HCT116 (cell line): ENCODE measurements around the gene DCLK3. TPM values are rescaled to one million over a fixed set of nuclear protein-coding genes. Genes with fewer than 3 reads are reported as not detected.

Experiments
- ATAC-seq: fragments of 200-7000 bp; cut with Tn5 transposase; 2 replicates; pipeline ENCODE4 v1.9.1; 2020; ENCODE audit warnings: mild to moderate bottlenecking, moderate library complexity
- BruUV-seq: library from RNA; stranded (reverse); fragments of 400-500 nt; replicated peaks from 2 replicates; lab custom pipeline; 2021; lab: Mats Ljungman, UMichigan
- CTCF ChIA-PET: fragments of 300-600 bp; sonication (Branson Sonifier 250); formaldehyde crosslinking; loops from one replicate; lab custom pipeline; 2021; ENCODE audit warnings: antibody characterized with exemption; lab: Charles Lee
- POLR2A ChIA-PET: fragments of 300-600, 350-600 bp; sonication (Branson Sonifier 250); formaldehyde crosslinking; loops from one replicate; lab custom pipeline; 2021; ENCODE audit warnings: antibody characterized with exemption; lab: Charles Lee
- RAD21 ChIA-PET, 2 experiments: fragments of 300-600 bp; sonication (Branson Sonifier 250); formaldehyde crosslinking; loops; one replicate each; lab custom pipeline; 2023; ENCODE audit warnings: low total read pairs in 2 of 2; ENCODE audit not compliant: uncharacterized antibody in 2 of 2, unreplicated experiment in 2 of 2, low non-redundant PET in 1 of 2; lab: Charles Lee
- DNase-seq: peaks from one replicate; pipeline ENCODE4 v3.0.0-alpha.2; 2010; ENCODE audit warnings: low read depth, low spot score
- H2AFZ ChIP-seq: fragments of 200-600 bp; shearing (Covaris generic), sonication (generic); 2 replicates; pipeline ENCODE4 v1.6.1; 2017; ENCODE audit warnings: low read depth, mixed run types, mixed read lengths, antibody characterized with exemption, low read length; ENCODE audit not compliant: poor library complexity, severe bottlenecking
- H3K27ac ChIP-seq: 2 replicates; pipeline ENCODE4 v1.5.1; 2012; ENCODE audit warnings: low read depth, low read length
- H3K27me3 ChIP-seq: fragments of 200-600 bp; sonication (generic); 2 replicates; pipeline ENCODE4 v1.6.1; 2016; ENCODE audit warnings: mixed run types, low read length, mixed read lengths; ENCODE audit not compliant: insufficient read depth
- H3K36me3 ChIP-seq, 2 experiments: fragments of 200-500 bp in 1 of 2; fragments of 200-600 bp in 1 of 2; sonication (Bioruptor generic) in 1 of 2; sonication (generic) in 1 of 2; 2 replicates each; pipeline versions ENCODE4 v1.5.1 to v1.6.1; 2014 to 2016; ENCODE audit warnings: low read length in 2 of 2, inconsistent platforms in 1 of 2, mixed read lengths in 1 of 2, mixed run types in 1 of 2; ENCODE audit not compliant: insufficient read depth in 2 of 2, control insufficient read depth in 1 of 2
- H3K4me1 ChIP-seq, 2 experiments: fragments of 200-600 bp in 1 of 2; sonication (generic) in 1 of 2; 2 replicates each; pipeline versions ENCODE4 v1.5.1 to v1.6.1; 2012 to 2017; ENCODE audit warnings: low read length in 2 of 2, inconsistent platforms in 1 of 2, mild to moderate bottlenecking in 1 of 2, mixed read lengths in 1 of 2, mixed run types in 1 of 2, moderate library complexity in 1 of 2; ENCODE audit not compliant: insufficient read depth in 2 of 2, control insufficient read depth in 1 of 2
- H3K4me2 ChIP-seq: fragments of 200-600 bp; sonication (generic); 2 replicates; pipeline ENCODE4 v1.6.1; 2017; ENCODE audit warnings: mixed run types, low read length, mixed read lengths
- H3K4me3 ChIP-seq, 2 experiments: fragments of 200-600 bp in 1 of 2; sonication (generic) in 1 of 2; replicated peaks in 1 of 2; 2 replicates each; pipeline ENCODE4 v1.5.1; 2011 to 2016; ENCODE audit warnings: low read length in 2 of 2, control low read depth in 1 of 2, low read depth in 1 of 2, mild to moderate bottlenecking in 1 of 2, mixed read lengths in 1 of 2, mixed run types in 1 of 2
- H3K79me2 ChIP-seq: fragments of 200-600 bp; sonication (generic); 2 replicates; pipeline ENCODE4 v1.6.1; 2017; ENCODE audit warnings: mild to moderate bottlenecking, mixed run types, low read length, moderate library complexity, mixed read lengths; ENCODE audit not compliant: insufficient read depth
- H3K9ac ChIP-seq: fragments of 200-600 bp; sonication (generic); 2 replicates; pipeline ENCODE4 v1.6.1; 2016; ENCODE audit warnings: low read length, mixed read lengths
- H3K9me2 ChIP-seq: fragments of 200-600 bp; sonication (generic), shearing (Covaris generic); 2 replicates; pipeline ENCODE4 v1.6.1; 2017; ENCODE audit warnings: mixed run types, mild to moderate bottlenecking, moderate library complexity; ENCODE audit not compliant: insufficient read depth
- H3K9me3 ChIP-seq, 2 experiments: fragments of 200-500 bp in 1 of 2; fragments of 200-600 bp in 1 of 2; sonication (Bioruptor generic) in 1 of 2; sonication (generic) in 1 of 2; 2 replicates each; pipeline ENCODE4 v1.6.1; 2014 to 2017; ENCODE audit warnings: low read length in 2 of 2, mixed read lengths in 2 of 2, inconsistent platforms in 1 of 2, low read depth in 1 of 2, mild to moderate bottlenecking in 1 of 2, mixed run types in 1 of 2, moderate library complexity in 1 of 2; ENCODE audit not compliant: control insufficient read depth in 1 of 2, insufficient read depth in 1 of 2
- H4K20me1 ChIP-seq: fragments of 200-600 bp; sonication (generic), shearing (Covaris generic); 2 replicates; pipeline ENCODE4 v1.6.1; 2017; ENCODE audit warnings: mixed run types, mild to moderate bottlenecking, moderate library complexity; ENCODE audit not compliant: insufficient read depth
- CBX3 ChIP-seq: IDR thresholded peaks from 2 replicates; pipeline ENCODE4 v1.6.1; 2012; ENCODE audit warnings: low read depth
- CTCF ChIP-seq, 3 experiments: fragments of 200-600 bp in 1 of 3; sonication (generic) in 1 of 3; IDR thresholded peaks in 2 of 3; conservative IDR thresholded peaks in 1 of 3; 2 replicates each; pipeline ENCODE4 v1.5.1; 2012 to 2017; ENCODE audit warnings: low read depth in 2 of 3, low read length in 2 of 3, antibody characterized with exemption in 1 of 3, borderline replicate concordance in 1 of 3, control low read depth in 1 of 3, mild to moderate bottlenecking in 1 of 3, mixed read lengths in 1 of 3, mixed run types in 1 of 3, moderate library complexity in 1 of 3; ENCODE audit not compliant: insufficient read depth in 1 of 3
- ELF1 ChIP-seq: IDR thresholded peaks from 2 replicates; pipeline ENCODE4 v1.6.1; 2012; ENCODE audit warnings: low read depth, borderline replicate concordance
- RAD21 ChIP-seq: IDR thresholded peaks from 2 replicates; pipeline ENCODE4 v1.6.1; 2012; ENCODE audit warnings: low read depth, mild to moderate bottlenecking
- SIN3A ChIP-seq: IDR thresholded peaks from 2 replicates; pipeline ENCODE4 v1.6.1; 2012; ENCODE audit warnings: low read depth
- ZBTB33 ChIP-seq: IDR thresholded peaks from 2 replicates; pipeline ENCODE4 v1.6.1; 2011; ENCODE audit warnings: mild to moderate bottlenecking, low read length, moderate library complexity; ENCODE audit not compliant: insufficient replicate concordance; ENCODE audit errors: extremely low read depth
- ZFX ChIP-seq: fragments of 450-650 bp; IDR thresholded peaks from 2 replicates; pipeline ENCODE4 v1.6.1; 2017
- intact Hi-C: fragments of 100-400 bp; cut with micrococcal nuclease; formaldehyde crosslinking; loops from 2 replicates; pipeline ENCODE4 v1.10.0; 2022
- total RNA-seq: library from RNA; stranded (reverse); gene quantifications from one replicate; pipeline ENCODE4 v1.2.1, GENCODE V29; 2021; ENCODE audit not compliant: unreplicated experiment

The DCLK3 gene
- total RNA-seq, 1 experiment from 2014 or later, result not detected

GRCh38 chr3:36743826-36744225, 20.5 kb downstream of the DCLK3 start (continued):
- TF ChIP-seq ZBTB33, result no peak
- no peak for TF ChIP-seq ZFX
- no peak for TF ChIP-seq CBX3
- TF ChIP-seq SIN3A, result no peak

DNA sequence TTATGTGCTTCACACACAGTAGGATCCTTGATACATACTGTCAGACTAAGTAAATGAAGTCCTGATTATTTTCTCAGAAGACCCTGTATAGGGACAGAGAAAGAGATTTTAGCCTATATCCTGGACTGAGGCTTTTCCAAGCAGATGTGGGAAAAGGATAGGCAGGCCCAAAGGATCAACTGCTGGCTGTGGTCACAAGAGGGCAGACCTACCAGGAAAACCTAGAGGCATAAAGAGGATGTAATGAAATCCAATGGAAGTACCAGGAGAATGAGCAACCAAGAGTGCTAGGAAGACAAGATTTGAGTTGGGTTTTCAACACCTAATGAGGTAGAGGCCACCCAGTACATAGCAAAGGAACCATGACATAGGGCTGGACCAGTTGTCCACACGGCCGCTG, 23.1 kb downstream of the DCLK3 start:
- H2AFZ ChIP-seq, result no peak overlapping the region
- peak in 2 of 3 experiments; percentile 24 to 35; a peak in 2 of 6 replicates for TF ChIP-seq CTCF (IDR thresholded peaks at IDR 0.05 in 2 of 3, conservative IDR thresholded peaks at IDR 0.05 in 1 of 3; ENCODE audit: borderline replicate concordance in 1 of 3, insufficient read depth in 1 of 3, low read depth in 2 of 3, low read length in 2 of 3)
- TF ChIP-seq ELF1, result no peak
- peak; percentile 36 for TF ChIP-seq RAD21
- peaks cover 29% of the 10 kb centered on the region for H3K27me3 ChIP-seq
- H3K4me3 ChIP-seq, result no peak overlapping the region
- DNase-seq (no peak), ATAC-seq (peak; percentile 79)
- intact Hi-C loops, result loop anchor here (5.0 kb wide), 1 partner anchor 216 kb away; no protein-coding TSS in a partner anchor
- no peaks in the 10 kb centered on the region for H3K36me3 ChIP-seq
- CTCF ChIA-PET, result interaction anchor here (0.8 to 1.5 kb wide), 2 partner anchors 127 to 217 kb away, joined by 5 read pairs; no protein-coding TSS in a partner anchor
- H3K79me2 ChIP-seq, result no peaks in the 10 kb centered on the region
- no peaks in the 10 kb centered on the region for H3K9me3 ChIP-seq
- no peak overlapping the region for H3K4me2 ChIP-seq
- no peaks in the 10 kb centered on the region for H3K4me1 ChIP-seq
- no peak overlapping the region for H3K9ac ChIP-seq
- H4K20me1 ChIP-seq, result no peaks in the 10 kb centered on the region
- no peak overlapping the region for H3K27ac ChIP-seq
- RAD21 ChIA-PET, result no interaction called here
- BruUV-seq, result no TSS peak
- POLR2A ChIA-PET, result no interaction called here
- H3K9me2 ChIP-seq, result no peaks in the 10 kb centered on the region
